ENCODE data around the gene CD84.

DNA sequence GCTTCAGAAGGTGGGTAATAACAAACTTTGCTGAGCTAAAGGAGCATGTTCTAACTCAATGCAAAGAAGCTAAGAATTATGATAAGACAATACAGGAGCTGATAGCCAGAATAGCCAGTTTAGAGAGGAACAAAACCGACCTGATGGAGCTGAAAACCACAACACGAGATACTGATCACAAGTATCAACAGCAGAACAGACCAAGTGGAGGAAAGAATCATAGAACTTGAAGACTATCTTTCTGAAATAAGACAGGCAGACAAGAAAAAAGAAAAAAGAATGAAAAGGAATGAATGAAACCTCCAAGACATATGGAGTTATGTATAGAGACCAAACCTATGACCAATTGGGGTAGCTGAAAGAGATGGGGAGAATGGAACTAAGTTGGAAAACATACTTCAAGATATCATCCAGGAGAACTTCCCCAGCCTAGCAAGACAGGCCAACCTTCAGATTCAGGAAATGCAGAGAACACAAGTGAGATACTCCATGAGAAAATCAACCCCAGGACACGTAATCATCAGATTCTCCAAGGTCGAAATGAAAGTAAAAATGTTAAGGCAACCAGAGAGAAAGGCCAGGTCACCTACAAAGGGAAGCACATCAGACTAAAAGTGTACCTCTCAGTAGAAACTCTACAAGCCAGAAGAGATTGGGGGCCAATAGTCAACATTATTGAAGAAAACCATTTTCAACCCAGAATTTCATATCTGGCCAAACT is 20.5 kb downstream of the CD84 start:
- TF ChIP-seq GATA3 (IDR thresholded peaks at IDR 0.05; ENCODE audit: low read depth, low read length) (no peak), GATA2 (IDR thresholded peaks at IDR 0.05; ENCODE audit: low read depth, low read length) (no peak)
